T-helper 1 cell treated with Interleukin-12 subunit alpha and Interleukin-12 subunit beta and Interleukin-4 antibody, amounts not matched to agents 30 μg/mL and 1 μg/mL, for 36 hours (primary cell): ENCODE results near the gene USPL1.

Experiments
- H3K27ac Mint-ChIP-seq: one replicate; pipeline ENCODE4 v1.8.0; 2021; ENCODE audit warnings: mild to moderate bottlenecking, mixed read lengths
- H3K27me3 Mint-ChIP-seq: one replicate; pipeline ENCODE4 v1.8.0; 2021; ENCODE audit warnings: low read depth, mixed read lengths
- H3K36me3 Mint-ChIP-seq: one replicate; pipeline ENCODE4 v1.8.0; 2021; ENCODE audit warnings: low read depth, mixed read lengths
- H3K4me1 Mint-ChIP-seq: one replicate; pipeline ENCODE4 v1.8.0; 2021; ENCODE audit warnings: low read depth, mixed read lengths
- H3K4me3 Mint-ChIP-seq: one replicate; pipeline ENCODE4 v1.8.0; 2021; ENCODE audit warnings: mild to moderate bottlenecking, moderate library complexity, mixed read lengths
- H3K9me3 Mint-ChIP-seq: one replicate; pipeline ENCODE4 v1.8.0; 2021; ENCODE audit warnings: mixed read lengths

USPL1 gene

DNA sequence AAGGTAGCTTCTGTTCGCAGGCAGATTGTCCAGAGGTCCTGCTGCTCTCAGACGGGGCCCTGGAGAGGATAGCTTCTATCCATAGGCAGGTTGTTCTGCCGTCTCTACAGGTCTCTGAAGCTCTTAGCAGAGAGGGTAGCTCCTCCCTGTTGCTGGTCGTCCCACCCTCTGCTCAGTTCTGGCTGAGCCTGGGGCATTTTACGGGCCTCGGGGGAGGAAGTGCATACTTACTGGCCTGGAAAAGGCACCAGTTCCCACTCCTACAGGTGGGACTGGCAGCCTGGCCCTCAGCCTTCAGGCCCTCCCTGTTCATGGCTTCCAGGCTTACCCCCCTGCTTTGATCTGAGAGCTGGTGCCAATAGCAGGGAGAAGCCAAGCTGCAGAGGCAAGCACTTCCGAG lies 42.3 kb downstream of the USPL1 start:
- peaks cover 14% of the 10 kb centered on the region for H3K4me1 Mint-ChIP-seq
- no peak overlapping the region for H3K27ac Mint-ChIP-seq
- H3K36me3 Mint-ChIP-seq: peaks cover 36% of the 10 kb centered on the region
- no peaks in the 10 kb centered on the region for H3K27me3 Mint-ChIP-seq
- no peaks in the 10 kb centered on the region for H3K9me3 Mint-ChIP-seq
- H3K4me3 Mint-ChIP-seq: no peak overlapping the region

DNA sequence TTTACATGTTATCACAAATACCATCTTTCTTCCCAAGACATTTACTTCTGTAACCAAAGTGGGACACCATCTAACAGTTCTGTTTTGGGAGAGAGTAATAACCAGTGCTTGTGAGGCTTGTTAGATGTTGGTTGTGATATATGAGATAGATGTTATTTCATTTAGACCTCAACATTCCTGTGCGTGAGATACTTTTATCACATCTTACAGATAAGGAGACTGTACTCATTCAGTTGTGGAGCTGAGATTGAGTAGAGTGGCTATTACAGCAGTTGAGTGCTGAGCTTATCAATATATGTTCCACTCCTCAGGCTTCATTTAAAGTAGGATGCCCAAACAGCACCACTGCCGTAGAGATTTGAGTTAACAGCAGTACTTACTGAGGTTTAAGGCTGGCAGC lies 43.1 kb downstream of the USPL1 start:
- Mint-ChIP-seq H3K9me3 (no peaks in the 10 kb centered on the region), H3K27ac (no peak overlapping the region), H3K4me3 (no peak overlapping the region), H3K27me3 (no peaks in the 10 kb centered on the region), H3K4me1 (peaks cover 11% of the 10 kb centered on the region), H3K36me3 (peaks cover 31% of the 10 kb centered on the region)

DNA sequence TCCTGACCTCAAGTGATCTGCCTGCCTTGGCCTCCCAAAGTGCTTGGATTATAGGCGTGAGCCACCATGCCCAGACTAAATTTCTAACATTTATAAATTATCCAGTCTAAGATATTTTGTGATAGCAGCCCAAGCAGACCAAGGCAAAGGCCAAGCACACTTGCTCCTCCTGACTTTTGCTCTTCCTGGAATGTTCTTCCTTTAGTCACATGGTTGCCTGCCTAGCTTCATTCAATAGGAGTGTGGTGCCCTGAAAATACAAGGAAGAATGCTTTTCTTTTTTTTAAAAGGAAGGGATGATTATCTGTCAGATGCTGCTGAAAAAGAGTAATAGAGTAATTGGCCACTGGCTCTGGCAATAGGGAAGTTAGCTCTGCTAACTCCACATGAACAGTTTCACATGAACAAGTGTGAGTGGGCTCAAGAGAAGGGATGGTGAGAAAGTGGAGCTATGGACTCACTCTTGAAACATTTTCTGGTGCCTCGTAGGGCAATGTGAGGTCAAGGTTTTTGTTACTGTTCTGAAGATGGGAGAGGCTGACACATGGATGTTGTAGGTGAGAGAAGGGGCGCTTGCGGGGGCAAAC lies 47.1 kb downstream of the USPL1 start:
- peaks cover 1% of the 10 kb centered on the region for H3K36me3 Mint-ChIP-seq
- H3K4me1 Mint-ChIP-seq: peaks cover 3% of the 10 kb centered on the region
- no peaks in the 10 kb centered on the region for H3K9me3 Mint-ChIP-seq
- no peak overlapping the region for H3K27ac Mint-ChIP-seq
- no peaks in the 10 kb centered on the region for H3K27me3 Mint-ChIP-seq
- no peak overlapping the region for H3K4me3 Mint-ChIP-seq

DNA sequence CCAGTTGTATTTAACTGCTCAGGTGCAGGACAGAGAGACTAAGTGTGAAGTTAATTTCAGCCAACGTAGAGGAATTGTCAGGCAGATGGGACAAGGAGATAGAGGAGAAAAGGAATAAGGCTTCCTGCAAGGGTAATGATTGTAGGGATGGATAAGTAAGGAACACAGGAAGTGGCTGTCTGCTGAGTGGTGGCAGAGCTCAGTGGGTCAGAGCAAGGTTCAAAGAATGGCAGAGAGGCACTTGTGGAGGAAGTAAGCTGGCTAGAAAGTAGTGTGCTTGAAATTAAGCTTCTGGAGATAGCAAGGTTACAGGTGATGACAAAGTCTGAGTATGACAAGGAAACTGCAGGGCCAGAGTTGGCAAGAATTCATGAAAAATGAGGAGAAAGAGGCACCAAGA lies 47.9 kb downstream of the USPL1 start:
- H3K4me1 Mint-ChIP-seq: peaks cover 3% of the 10 kb centered on the region
- H3K27ac Mint-ChIP-seq: no peak overlapping the region
- no peaks in the 10 kb centered on the region for H3K36me3 Mint-ChIP-seq
- no peaks in the 10 kb centered on the region for H3K9me3 Mint-ChIP-seq
- no peak overlapping the region for H3K4me3 Mint-ChIP-seq
- H3K27me3 Mint-ChIP-seq: no peaks in the 10 kb centered on the region

DNA sequence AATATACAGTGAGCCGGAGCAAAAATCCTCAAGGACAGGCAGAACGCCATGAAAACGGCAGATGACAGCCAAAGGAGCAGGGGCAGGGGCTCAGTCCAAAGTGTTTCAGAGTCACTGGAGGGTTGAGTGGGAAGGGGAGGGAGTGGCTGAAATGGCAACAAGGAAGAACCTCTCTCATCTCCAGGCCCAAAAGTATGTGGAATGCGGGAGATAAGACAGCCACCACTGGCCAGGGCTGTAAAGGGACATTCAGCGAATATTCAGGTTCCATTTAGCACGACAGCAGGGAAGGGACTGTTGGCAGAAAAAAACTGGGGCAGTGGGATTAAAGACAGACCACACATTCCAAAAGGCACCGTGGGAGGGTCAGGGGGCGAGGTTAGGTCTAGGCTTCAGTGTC lies 48.4 kb downstream of the USPL1 start:
- no peaks in the 10 kb centered on the region for H3K9me3 Mint-ChIP-seq
- H3K27ac Mint-ChIP-seq: no peak overlapping the region
- H3K27me3 Mint-ChIP-seq: peaks cover 3% of the 10 kb centered on the region
- no peaks in the 10 kb centered on the region for H3K36me3 Mint-ChIP-seq
- no peak overlapping the region for H3K4me3 Mint-ChIP-seq
- H3K4me1 Mint-ChIP-seq: peaks cover 3% of the 10 kb centered on the region

DNA sequence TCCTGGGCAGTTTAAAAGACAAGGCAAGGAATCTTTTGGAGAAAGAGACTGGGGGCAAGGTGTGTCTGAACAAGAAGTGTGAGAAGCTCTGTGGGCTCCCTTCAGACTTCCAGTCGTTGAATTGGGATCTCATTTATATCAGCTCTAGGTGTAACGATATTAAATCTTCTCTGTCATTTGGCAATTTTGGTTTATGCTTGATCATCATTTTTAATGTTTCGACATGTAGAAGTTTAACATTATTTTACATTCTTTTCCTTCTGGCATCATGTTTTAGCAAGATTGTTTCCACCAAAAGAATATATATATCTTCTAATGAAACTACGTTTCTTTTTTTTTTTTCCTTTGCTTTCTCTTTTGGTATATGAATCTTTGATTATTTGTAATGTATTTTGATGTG lies 49.3 kb downstream of the USPL1 start:
- no peaks in the 10 kb centered on the region for H3K36me3 Mint-ChIP-seq
- no peaks in the 10 kb centered on the region for H3K9me3 Mint-ChIP-seq

DNA sequence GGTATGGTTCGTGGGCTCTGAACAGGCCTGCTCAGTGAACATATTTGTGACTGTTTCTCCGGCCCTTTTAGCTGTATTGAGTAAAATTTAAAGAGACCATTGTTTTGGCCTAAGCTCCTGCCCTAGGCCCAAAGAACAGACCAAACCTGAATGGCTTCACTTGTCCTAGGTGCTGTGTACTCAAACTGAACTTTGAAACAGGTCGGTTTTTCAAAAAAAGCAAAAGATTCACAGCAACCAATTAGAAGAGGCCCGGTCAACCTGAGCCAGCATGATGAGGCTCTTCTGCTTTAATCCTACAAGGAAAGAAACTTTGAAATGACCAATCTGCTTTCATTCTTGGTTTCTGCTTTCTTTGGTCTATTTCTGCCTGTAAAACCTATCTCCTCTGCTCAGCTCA lies 50.6 kb downstream of the USPL1 start:
- no peak overlapping the region for H3K27ac Mint-ChIP-seq
- no peaks in the 10 kb centered on the region for H3K36me3 Mint-ChIP-seq
- H3K27me3 Mint-ChIP-seq: peaks cover 10% of the 10 kb centered on the region
- no peaks in the 10 kb centered on the region for H3K9me3 Mint-ChIP-seq
- H3K4me1 Mint-ChIP-seq: peaks cover 6% of the 10 kb centered on the region
- no peak overlapping the region for H3K4me3 Mint-ChIP-seq

More for the DNA sequence above, 49.3 kb downstream of the USPL1 start:
- Mint-ChIP-seq H3K4me3 (no peak overlapping the region), H3K27me3 (peaks cover 10% of the 10 kb centered on the region), H3K4me1 (peaks cover 7% of the 10 kb centered on the region), H3K27ac (no peak overlapping the region)

DNA sequence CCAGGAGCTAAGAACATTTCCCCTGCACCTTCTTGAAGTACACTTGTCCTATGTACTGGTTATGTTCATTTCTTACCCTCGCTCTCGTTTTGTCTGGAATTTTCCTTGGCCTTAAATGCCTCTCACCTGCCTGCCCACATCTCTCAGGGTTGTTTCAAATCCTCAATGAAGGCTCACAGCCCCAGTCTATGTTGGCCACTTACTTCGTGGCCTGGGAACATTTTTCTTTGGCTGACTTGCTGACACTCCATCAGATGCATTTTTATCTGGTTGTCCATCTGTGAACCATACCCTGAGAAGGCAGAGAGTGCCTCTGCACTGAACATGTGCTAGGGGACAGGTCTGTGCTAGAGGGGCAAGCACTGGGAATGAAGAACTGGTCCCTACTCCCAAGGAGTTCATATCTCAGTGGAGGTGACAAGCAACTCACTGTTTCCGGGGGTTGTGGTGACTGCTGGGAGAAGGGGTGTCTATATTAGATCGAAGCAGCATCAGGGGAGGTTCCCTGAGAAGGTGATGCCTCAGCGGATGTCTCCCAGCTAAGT lies 53.6 kb downstream of the USPL1 start:
- H3K27me3 Mint-ChIP-seq: peaks cover 28% of the 10 kb centered on the region
- no peak overlapping the region for H3K27ac Mint-ChIP-seq
- H3K4me1 Mint-ChIP-seq: peaks cover 19% of the 10 kb centered on the region
- H3K4me3 Mint-ChIP-seq: no peak overlapping the region
- H3K36me3 Mint-ChIP-seq: no peaks in the 10 kb centered on the region
- H3K9me3 Mint-ChIP-seq: no peaks in the 10 kb centered on the region

DNA sequence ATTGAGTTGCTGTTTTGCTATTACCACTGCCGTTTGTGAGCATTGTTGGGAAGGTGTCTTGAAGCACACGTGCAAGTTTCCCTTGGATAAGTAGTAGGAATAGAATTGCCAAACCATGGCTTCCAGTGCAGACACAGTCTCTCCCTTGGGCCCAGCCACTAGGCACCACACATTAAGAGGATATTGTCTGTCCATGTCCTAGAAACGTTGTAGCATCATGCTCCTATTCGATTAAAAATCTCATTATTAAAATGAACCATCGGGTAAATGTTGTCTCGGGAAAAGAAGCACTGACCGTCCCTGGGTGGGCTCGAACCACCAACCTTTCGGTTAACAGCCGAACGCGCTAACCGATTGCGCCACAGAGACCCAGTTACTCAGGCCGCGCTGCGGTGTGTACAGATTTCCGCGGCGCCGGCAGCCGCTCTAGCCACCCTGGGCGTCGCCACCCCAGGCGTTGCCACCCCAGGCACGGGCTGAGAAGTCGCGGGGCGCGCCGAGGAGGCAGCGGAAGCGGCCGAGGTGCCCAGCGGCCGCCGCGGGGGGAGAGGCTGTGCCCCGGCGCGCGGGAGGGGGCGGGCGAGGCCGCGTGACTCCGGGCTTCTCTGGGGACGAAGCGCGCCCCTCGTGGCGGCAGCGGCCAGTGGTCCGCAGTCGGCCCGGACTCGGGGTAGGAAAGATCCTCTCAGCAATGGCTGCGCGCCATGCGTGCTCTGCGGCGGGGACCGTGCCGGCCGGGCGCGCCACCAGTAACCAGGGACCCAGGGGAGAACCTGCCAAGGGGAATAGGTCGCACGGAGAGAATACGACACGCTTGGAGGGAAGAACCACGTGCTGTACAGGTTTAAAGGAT lies 56.2 kb downstream of the USPL1 start:
- H3K4me3 Mint-ChIP-seq: peak overlapping the region; percentile 85
- no peaks in the 10 kb centered on the region for H3K36me3 Mint-ChIP-seq
- H3K27me3 Mint-ChIP-seq: peaks cover 44% of the 10 kb centered on the region
- H3K27ac Mint-ChIP-seq: peak overlapping the region; percentile 84
- H3K9me3 Mint-ChIP-seq: no peaks in the 10 kb centered on the region
- peaks cover 19% of the 10 kb centered on the region for H3K4me1 Mint-ChIP-seq

DNA sequence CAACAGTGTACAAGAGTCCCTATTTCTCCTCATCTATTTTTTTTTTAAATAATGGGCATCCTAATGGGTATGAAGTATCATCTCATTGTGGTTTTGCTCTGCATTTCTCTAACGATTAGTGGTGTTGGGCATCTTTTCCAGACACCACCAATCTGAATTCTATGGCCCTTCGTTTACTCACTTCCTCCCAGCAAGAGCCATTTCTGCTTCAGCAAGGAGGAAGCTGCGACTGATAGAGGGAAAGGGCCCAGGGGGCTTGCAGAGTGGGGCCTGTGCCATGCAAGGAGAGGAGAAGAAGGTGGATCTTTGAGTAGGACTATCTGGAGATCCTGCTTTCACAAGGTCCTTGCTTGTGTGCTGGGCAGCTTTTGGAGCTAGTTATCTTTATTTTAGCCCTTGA lies 58.0 kb downstream of the USPL1 start:
- Mint-ChIP-seq H3K9me3 (no peaks in the 10 kb centered on the region), H3K4me1 (peaks cover 26% of the 10 kb centered on the region), H3K27me3 (peaks cover 49% of the 10 kb centered on the region), H3K27ac (no peak overlapping the region), H3K4me3 (peak overlapping the region; percentile 49), H3K36me3 (no peaks in the 10 kb centered on the region)

DNA sequence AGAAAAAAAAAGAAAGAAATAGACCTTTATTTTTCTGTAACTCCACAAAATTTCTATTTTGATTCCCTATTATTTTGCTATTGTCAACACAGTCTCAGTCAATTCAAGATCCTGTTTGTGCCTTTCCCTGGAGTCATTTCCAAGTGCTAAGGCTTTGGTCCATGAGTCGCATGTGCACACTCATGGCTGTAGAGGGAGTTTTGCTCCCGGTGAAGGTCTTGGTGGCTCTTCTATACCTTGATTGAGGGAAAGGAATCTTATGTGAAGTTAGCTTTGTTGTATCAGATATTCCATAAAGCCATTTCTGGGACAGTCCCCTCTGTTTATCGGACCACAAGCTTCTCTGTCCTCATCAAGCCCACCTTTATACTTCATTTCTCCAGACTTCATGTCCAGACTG lies 59.0 kb downstream of the USPL1 start:
- H3K4me3 Mint-ChIP-seq: no peak overlapping the region
- H3K9me3 Mint-ChIP-seq: no peaks in the 10 kb centered on the region
- H3K36me3 Mint-ChIP-seq: no peaks in the 10 kb centered on the region
- H3K27me3 Mint-ChIP-seq: peaks cover 40% of the 10 kb centered on the region
- H3K4me1 Mint-ChIP-seq: peaks cover 25% of the 10 kb centered on the region
- H3K27ac Mint-ChIP-seq: no peak overlapping the region

DNA sequence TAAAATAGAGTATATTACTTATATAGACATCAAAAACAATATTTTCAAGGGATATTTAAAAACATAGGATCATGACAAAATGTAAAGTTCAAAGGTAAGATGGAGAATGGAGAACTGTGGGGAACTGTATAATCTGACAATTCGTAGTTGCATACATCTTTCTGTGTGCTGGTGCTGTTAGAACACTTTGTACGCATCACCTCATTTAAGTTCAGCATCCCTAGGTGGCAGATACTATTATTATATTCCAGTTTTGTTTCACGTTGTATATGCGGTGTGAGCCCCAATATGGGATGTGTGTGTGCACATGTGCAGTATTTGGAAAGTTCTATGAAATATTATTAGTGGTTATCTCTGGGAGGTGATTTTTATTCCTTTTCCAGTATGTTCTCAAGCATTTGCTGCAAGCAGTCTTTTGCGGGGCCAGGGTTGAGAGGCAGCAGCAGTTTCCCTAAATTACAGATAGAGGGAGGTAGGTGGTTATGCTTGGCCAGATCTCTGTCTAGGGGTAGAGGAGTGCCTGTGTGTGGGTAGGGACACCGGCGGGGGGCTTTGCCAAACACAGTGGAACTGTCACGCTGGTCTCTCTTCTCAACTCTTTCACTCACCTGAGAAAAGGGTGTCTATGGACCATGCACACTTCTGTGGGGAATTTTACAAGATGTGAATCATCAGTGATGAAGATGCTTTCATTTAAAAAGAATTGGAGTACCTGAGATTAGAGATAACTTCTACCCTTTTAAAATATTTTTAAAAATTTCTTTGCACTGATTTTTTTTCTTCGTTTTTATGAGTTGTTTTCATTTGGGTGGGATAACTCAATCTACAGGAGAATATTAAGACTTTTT lies 62.0 kb downstream of the USPL1 start:
- Mint-ChIP-seq H3K36me3 (no peaks in the 10 kb centered on the region), H3K4me3 (no peak overlapping the region), H3K27me3 (peaks cover 34% of the 10 kb centered on the region), H3K27ac (no peak overlapping the region), H3K4me1 (peaks cover 15% of the 10 kb centered on the region), H3K9me3 (no peaks in the 10 kb centered on the region)

DNA sequence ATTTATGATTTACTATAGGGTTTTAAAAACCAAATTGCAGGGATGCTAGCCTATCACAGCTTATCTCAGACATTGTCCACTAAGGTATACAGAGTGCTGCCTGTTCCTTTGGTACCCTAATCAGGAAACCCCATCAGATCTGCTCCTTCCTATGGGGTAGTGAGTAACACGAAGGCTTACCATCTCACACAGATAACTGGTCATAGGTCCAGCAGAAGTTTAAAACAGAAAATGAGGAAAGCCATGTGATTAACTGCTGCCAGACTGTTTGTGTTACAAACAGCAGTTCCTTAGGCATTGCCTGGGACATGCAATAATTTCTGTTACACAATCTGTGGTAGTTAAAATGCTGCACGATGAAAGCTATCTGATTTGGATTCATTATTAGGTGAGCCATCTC lies 64.1 kb downstream of the USPL1 start:
- H3K27ac Mint-ChIP-seq: no peak overlapping the region

DNA sequence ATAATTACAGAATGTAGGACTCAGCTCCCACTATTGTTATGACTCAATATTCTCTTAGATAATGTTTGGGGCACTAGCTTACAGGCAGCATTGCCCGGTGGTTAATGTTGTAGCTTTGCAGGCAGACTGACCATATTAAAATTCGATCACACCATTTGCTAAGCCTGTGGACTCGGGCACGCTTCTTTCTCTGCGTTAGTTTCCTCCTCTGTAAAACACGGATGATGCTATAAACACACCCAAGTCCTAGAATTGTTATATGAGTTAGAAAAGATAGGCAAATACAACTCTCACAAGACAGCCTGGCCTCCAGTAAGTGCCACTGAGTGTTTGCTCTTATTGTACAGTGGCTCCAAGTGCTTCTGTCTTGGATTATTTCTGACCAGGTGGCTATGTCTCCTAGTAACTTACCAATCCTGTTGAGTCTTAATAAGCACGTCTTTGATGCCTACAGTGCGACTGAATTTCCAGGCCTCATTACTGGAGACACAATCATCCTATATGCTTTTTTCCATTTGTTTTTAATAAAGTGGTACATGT lies 67.7 kb downstream of the USPL1 start:
- Mint-ChIP-seq H3K4me1 (peaks cover 8% of the 10 kb centered on the region), H3K27ac (no peak overlapping the region)

More for the DNA sequence above, 64.1 kb downstream of the USPL1 start:
- no peaks in the 10 kb centered on the region for H3K9me3 Mint-ChIP-seq
- H3K4me1 Mint-ChIP-seq: peaks cover 10% of the 10 kb centered on the region
- no peak overlapping the region for H3K4me3 Mint-ChIP-seq
- H3K36me3 Mint-ChIP-seq: no peaks in the 10 kb centered on the region
- peaks cover 22% of the 10 kb centered on the region for H3K27me3 Mint-ChIP-seq

More for the DNA sequence above, 67.7 kb downstream of the USPL1 start:
- no peak overlapping the region for H3K4me3 Mint-ChIP-seq
- H3K36me3 Mint-ChIP-seq: peaks cover 2% of the 10 kb centered on the region
- H3K27me3 Mint-ChIP-seq: peaks cover 15% of the 10 kb centered on the region
- peaks cover 4% of the 10 kb centered on the region for H3K9me3 Mint-ChIP-seq
